ENCODE data around the gene GRIP1.

DNA sequence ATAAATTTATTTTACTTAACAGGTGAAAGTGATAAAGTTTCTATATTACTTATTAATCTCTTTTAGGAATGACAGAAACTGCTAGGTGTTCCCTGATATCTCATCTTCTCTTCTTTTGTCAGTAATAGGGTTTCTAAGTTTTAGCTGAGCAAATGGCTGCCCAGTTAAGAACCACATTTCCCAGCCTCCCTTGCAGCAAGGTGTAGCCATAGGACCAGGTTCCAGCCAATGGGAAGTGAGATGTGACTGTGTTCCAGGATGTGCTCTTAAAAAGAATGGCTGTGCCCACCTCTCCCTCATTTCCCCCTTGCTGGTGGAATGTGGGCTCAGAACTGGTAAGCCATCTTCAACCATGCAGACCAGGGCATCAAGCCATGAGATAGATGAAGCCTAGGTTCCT is 210.9 kb downstream of the GRIP1 start:
- TF ChIP-seq CTCF (IDR thresholded peaks at IDR 0.05; ENCODE audit: borderline replicate concordance, extremely low read depth, low read length, poor library complexity, severe bottlenecking) (no peak), EZH2 (IDR thresholded peaks at IDR 0.05; ENCODE audit: borderline replicate concordance, low read depth, low read length, severe bottlenecking) (no peak)

Data from DND-41 (cell line).